Ovary (tissue), 3 donors: ENCODE measurements around the gene CTAGE1.

Experiments
- CTCF ChIP-seq, 3 donors: fragments of 450-650 bp in 2 of 3; fragments of 200-600 bp in 1 of 3; IDR thresholded peaks; one replicate each; pipeline versions ENCODE4 v1.5.1 to v1.8.0; 2016 to 2022; ENCODE audit warnings: antibody characterized with exemption in 3 of 3, mild to moderate bottlenecking in 1 of 3
- EP300 ChIP-seq: sonication (generic); formaldehyde crosslinking; IDR thresholded peaks from one replicate; pipeline ENCODE4 v1.6.1; 2017; ENCODE audit warnings: antibody characterized with exemption
- POLR2A ChIP-seq: fragments of 450-650 bp; IDR thresholded peaks from one replicate; pipeline ENCODE4 v1.6.1; 2017; ENCODE audit warnings: antibody characterized with exemption, mild to moderate bottlenecking, moderate library complexity
- donor health status: DM: no; HTN: no; CAD: no.

- TF ChIP-seq CTCF (IDR thresholded peaks at IDR 0.05) (no peak), EP300 (no peak), POLR2A (no peak)
These were observed 16.2 kb upstream of the CTAGE1 start for GRCh38 chr18:22433956-22434355.
